ENCODE measurements around the gene MXD1. TPM values are rescaled to one million over a fixed set of nuclear protein-coding genes. Genes with fewer than 3 reads are reported as not detected.

MXD1 gene
- total RNA-seq, 1 experiment from 2014 or later = 1.5 TPM

- TF ChIP-seq ATF6 (CRISPR knock-in tag; IDR thresholded peaks at IDR 0.05) (no peak), E2F1 (CRISPR knock-in tag; IDR thresholded peaks at IDR 0.05) (no peak), MAX (CRISPR knock-in tag; IDR thresholded peaks at IDR 0.05) (no peak), IRF2 (CRISPR knock-in tag; IDR thresholded peaks at IDR 0.05; ENCODE audit: borderline replicate concordance, low read depth) (no peak), ZSCAN18 (CRISPR knock-in tag; IDR thresholded peaks at IDR 0.05) (no peak), AFF4 (CRISPR knock-in tag; IDR thresholded peaks at IDR 0.05; ENCODE audit: borderline replicate concordance) (no peak)
Observed at GRCh38 chr2:69888451-69888850, 26.5 kb upstream of the MXD1 start (continued).

- Mint-ChIP-seq H3K27me3 (ENCODE audit: low read depth) (peaks cover 4% of the 10 kb centered on the region; the same call in 1 of the 2 replicates), H3K36me3 (peaks cover 2% of the 10 kb centered on the region; the same call in 1 of the 2 replicates), H3K4me1 (no peaks in the 10 kb centered on the region), H3K27ac (no peak overlapping the region), H3K9me3 (peaks cover 11% of the 10 kb centered on the region), H3K4me3 (no peak overlapping the region)
- ChIA-PET POLR2A (no interaction called here), CTCF (no interaction called here)
- no peak for ATAC-seq
- DNase-seq (ENCODE audit: low spot score) = no peak
- no peak for TF ChIP-seq ZNF671 (CRISPR knock-in tag; IDR thresholded peaks at IDR 0.05)
Observed at GRCh38 chr2:69889302-69889701, 25.6 kb upstream of the MXD1 start.

- ChIA-PET POLR2A (no interaction called here), CTCF (interaction anchor here (1.1 to 1.4 kb wide), 2 partner anchors 24 to 166 kb away, joined by 3 to 4 read pairs; partner anchors contain the start of gene MXD1)
- Mint-ChIP-seq H3K9me3 (peaks cover 11% of the 10 kb centered on the region), H3K4me3 (no peak overlapping the region), H3K36me3 (peaks cover 8% of the 10 kb centered on the region), H3K27ac (no peak overlapping the region), H3K27me3 (ENCODE audit: low read depth) (peaks cover 4% of the 10 kb centered on the region; the same call in 1 of the 2 replicates), H3K4me1 (no peaks in the 10 kb centered on the region)
- ATAC-seq = no peak
- no peak for DNase-seq (ENCODE audit: low spot score)
- no peak for TF ChIP-seq ZNF416 (CRISPR knock-in tag; IDR thresholded peaks at IDR 0.05)
- TF ChIP-seq GTF2I (CRISPR knock-in tag; conservative IDR thresholded peaks at IDR 0.05) = no peak
- no peak for TF ChIP-seq ZNF532 (CRISPR knock-in tag; IDR thresholded peaks at IDR 0.05; ENCODE audit: borderline replicate concordance)
- TF ChIP-seq MXD4 (CRISPR knock-in tag; IDR thresholded peaks at IDR 0.05; ENCODE audit: borderline replicate concordance) = no peak
- TF ChIP-seq NFATC4 (CRISPR knock-in tag; IDR thresholded peaks at IDR 0.05) = no peak
- TF ChIP-seq E2F1 (CRISPR knock-in tag; IDR thresholded peaks at IDR 0.05) = no peak
- TF ChIP-seq TCF7 (CRISPR knock-in tag; IDR thresholded peaks at IDR 0.05; ENCODE audit: low read depth) = no peak
- no peak for TF ChIP-seq NFE2L1 (CRISPR knock-in tag; IDR thresholded peaks at IDR 0.05)
- no peak for TF ChIP-seq ZBTB43 (CRISPR knock-in tag; IDR thresholded peaks at IDR 0.05)
- TF ChIP-seq TP53 (CRISPR knock-in tag; IDR thresholded peaks at IDR 0.05) = no peak
- TF ChIP-seq NR1H2 (CRISPR knock-in tag; IDR thresholded peaks at IDR 0.05) = no peak
Observed at GRCh38 chr2:69890881-69891280, 24.0 kb upstream of the MXD1 start.

Data from WTC11 (cell line).